Measurements from ENCODE around the gene HLA-DPA1.

DNA sequence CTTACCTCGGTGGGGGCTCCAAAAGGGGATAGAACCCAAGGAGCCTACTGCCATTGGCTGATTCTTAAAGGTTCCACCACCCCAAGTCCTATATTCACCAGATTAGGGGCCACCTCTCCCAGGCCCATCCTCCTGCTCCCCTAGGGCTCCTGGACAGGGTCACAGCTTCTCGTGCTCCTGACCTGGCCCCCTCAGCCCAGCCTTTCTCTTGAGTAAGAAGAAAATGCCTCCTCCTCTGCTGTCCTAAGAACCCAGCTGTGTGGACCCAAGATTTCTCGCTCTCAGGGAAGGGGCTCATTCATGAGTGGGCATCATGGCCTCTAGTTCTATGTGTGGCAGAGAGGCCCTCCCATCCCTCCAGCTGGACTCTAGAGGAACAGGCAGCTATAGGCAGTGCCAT lies 18.9 kb upstream of the HLA-DPA1 start:
- TF ChIP-seq, protein P1, sequence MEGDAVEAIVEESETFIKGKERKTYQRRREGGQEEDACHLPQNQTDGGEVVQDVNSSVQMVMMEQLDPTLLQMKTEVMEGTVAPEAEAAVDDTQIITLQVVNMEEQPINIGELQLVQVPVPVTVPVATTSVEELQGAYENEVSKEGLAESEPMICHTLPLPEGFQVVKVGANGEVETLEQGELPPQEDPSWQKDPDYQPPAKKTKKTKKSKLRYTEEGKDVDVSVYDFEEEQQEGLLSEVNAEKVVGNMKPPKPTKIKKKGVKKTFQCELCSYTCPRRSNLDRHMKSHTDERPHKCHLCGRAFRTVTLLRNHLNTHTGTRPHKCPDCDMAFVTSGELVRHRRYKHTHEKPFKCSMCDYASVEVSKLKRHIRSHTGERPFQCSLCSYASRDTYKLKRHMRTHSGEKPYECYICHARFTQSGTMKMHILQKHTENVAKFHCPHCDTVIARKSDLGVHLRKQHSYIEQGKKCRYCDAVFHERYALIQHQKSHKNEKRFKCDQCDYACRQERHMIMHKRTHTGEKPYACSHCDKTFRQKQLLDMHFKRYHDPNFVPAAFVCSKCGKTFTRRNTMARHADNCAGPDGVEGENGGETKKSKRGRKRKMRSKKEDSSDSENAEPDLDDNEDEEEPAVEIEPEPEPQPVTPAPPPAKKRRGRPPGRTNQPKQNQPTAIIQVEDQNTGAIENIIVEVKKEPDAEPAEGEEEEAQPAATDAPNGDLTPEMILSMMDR (IDR thresholded peaks at IDR 0.05) = no peak
- no peak for TF ChIP-seq POLR2A (IDR thresholded peaks at IDR 0.05)
